Smooth muscle cell (in vitro differentiated cells): Measurements from ENCODE around the gene SLC45A1. TPM values are rescaled to one million over a fixed set of nuclear protein-coding genes. Genes with fewer than 3 reads are reported as not detected.

Experiments
- DNase-seq: peaks from one replicate; lab custom pipeline; 2025; ENCODE audit not compliant: unreplicated experiment; lab: John Stamatoyannopoulos, UW
- H2AFZ ChIP-seq: fragments of 200-600 bp; sonication (generic); 2 replicates; pipeline ENCODE4 v1.6.0; 2016; ENCODE audit warnings: antibody characterized with exemption, low read depth, mild to moderate bottlenecking
- H3F3A ChIP-seq: fragments of 200-600 bp; sonication (generic); 2 replicates; pipeline ENCODE4 v1.6.0; 2017; ENCODE audit warnings: antibody characterized with exemption, low read depth
- H3K27ac ChIP-seq: fragments of 200-600 bp; sonication (generic); 2 replicates; pipeline ENCODE4 v1.5.1; 2016; ENCODE audit warnings: low read depth, mild to moderate bottlenecking
- H3K27me3 ChIP-seq: fragments of 200-600 bp; sonication (generic); 2 replicates; pipeline ENCODE4 v1.6.1; 2016; ENCODE audit warnings: low read depth, mild to moderate bottlenecking
- H3K36me3 ChIP-seq: fragments of 200-600 bp; sonication (generic); 2 replicates; pipeline ENCODE4 v1.5.1; 2016; ENCODE audit warnings: low read depth
- H3K4me1 ChIP-seq: fragments of 200-600 bp; sonication (generic); 2 replicates; pipeline ENCODE4 v1.5.1; 2016; ENCODE audit warnings: low read depth
- H3K4me2 ChIP-seq: fragments of 200-600 bp; sonication (generic); 2 replicates; pipeline ENCODE4 v1.6.0; 2016; ENCODE audit warnings: mild to moderate bottlenecking
- H3K4me3 ChIP-seq: fragments of 200-600 bp; sonication (generic); 2 replicates; pipeline ENCODE4 v1.5.1; 2016; ENCODE audit warnings: mild to moderate bottlenecking
- H3K79me2 ChIP-seq: fragments of 200-600 bp; sonication (generic); 2 replicates; pipeline ENCODE4 v1.6.0; 2016; ENCODE audit warnings: low read depth, mild to moderate bottlenecking
- H3K9ac ChIP-seq: fragments of 200-600 bp; sonication (generic); 2 replicates; pipeline ENCODE4 v1.6.0; 2016; ENCODE audit warnings: low read depth
- H3K9me3 ChIP-seq: fragments of 200-600 bp; sonication (generic); replicated peaks from 2 replicates; pipeline ENCODE4 v1.5.1; 2016; ENCODE audit warnings: low read depth
- H4K20me1 ChIP-seq: fragments of 200-600 bp; sonication (generic); 2 replicates; pipeline ENCODE4 v1.6.0; 2016; ENCODE audit warnings: low read depth
- WGBS: methylation state at CpG from one replicate; pipeline ENCODE4 v1.1.7; 2016; ENCODE audit warnings: low lambda C conversion rate; 5-methylcytosine and 5-hydroxymethylcytosine counted together
- polyA plus RNA-seq: library from polyadenylated mRNA; unstranded; fragments of >200 nt; fragmentation: Nextera tagmentation; extraction: Ambion mirVana; gene quantifications from 2 replicates; pipeline ENCODE4 v1.2.1, GENCODE V29; 2016
- total RNA-seq: library from RNA; depleted of rRNA; stranded (reverse); fragments of >200 nt; gene quantifications from 2 replicates; pipeline ENCODE4 v1.2.3, GENCODE V29; 2014
- TF ChIP-seq, protein P1 (sequence below): fragments of 200-600 bp; sonication (generic); IDR thresholded peaks from 2 replicates; pipeline ENCODE4 v1.5.1; 2017; ENCODE audit warnings: borderline replicate concordance, mild to moderate bottlenecking, antibody characterized with exemption; ENCODE audit not compliant: insufficient read depth, poor library complexity, severe bottlenecking

The SLC45A1 gene
- total and polyA plus RNA-seq, 2 experiments from 2014 or later: 1.7 to 1.8 TPM

GRCh38 chr1:8370046-8370881 is 52.4 kb downstream of the SLC45A1 start:
- Histone ChIP-seq H3K27me3 (no peaks in the 10 kb centered on the region), H3K36me3 (no peaks in the 10 kb centered on the region), H3K9me3 (no peaks in the 10 kb centered on the region), H3K27ac (no peak overlapping the region), H4K20me1 (peaks cover 100% of the 10 kb centered on the region), H2AFZ (no peak overlapping the region), H3K9ac (no peak overlapping the region), H3K4me3 (no peak overlapping the region), H3K4me1 (peaks cover 48% of the 10 kb centered on the region), H3K79me2 (peaks cover 79% of the 10 kb centered on the region), H3F3A (peaks cover 40% of the 10 kb centered on the region), H3K4me2 (no peak overlapping the region)
- DNase-seq: no peak
- 63% methylated on average over 14 of the region's 14 CpGs for WGBS
- TF ChIP-seq, protein P1, sequence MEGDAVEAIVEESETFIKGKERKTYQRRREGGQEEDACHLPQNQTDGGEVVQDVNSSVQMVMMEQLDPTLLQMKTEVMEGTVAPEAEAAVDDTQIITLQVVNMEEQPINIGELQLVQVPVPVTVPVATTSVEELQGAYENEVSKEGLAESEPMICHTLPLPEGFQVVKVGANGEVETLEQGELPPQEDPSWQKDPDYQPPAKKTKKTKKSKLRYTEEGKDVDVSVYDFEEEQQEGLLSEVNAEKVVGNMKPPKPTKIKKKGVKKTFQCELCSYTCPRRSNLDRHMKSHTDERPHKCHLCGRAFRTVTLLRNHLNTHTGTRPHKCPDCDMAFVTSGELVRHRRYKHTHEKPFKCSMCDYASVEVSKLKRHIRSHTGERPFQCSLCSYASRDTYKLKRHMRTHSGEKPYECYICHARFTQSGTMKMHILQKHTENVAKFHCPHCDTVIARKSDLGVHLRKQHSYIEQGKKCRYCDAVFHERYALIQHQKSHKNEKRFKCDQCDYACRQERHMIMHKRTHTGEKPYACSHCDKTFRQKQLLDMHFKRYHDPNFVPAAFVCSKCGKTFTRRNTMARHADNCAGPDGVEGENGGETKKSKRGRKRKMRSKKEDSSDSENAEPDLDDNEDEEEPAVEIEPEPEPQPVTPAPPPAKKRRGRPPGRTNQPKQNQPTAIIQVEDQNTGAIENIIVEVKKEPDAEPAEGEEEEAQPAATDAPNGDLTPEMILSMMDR: no peak

DNA sequence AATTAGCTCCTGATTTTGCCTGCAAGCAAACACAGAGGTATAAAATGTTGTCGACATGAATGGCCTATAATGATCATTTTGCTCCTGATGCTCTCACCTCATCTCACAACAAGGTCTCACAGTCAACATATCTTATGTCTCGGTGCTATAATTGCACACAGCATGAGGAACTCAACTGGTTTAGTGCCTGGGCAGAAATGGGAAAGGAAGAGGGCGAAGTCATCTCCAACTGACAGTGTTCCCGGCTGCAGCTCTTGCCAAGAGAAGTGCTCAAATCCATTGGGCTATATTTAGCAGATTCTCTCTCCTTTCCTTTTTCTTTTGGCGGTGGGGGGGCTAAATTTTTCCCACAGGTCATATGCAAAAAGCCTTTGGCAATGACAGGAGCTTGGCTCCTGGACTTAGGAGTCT is 53.0 kb downstream of the SLC45A1 start:
- Histone ChIP-seq H3F3A (peaks cover 43% of the 10 kb centered on the region), H3K9me3 (no peaks in the 10 kb centered on the region), H3K9ac (no peak overlapping the region), H3K4me1 (peaks cover 48% of the 10 kb centered on the region), H3K4me3 (no peak overlapping the region), H2AFZ (no peak overlapping the region), H3K27me3 (no peaks in the 10 kb centered on the region), H3K79me2 (peaks cover 75% of the 10 kb centered on the region), H3K36me3 (no peaks in the 10 kb centered on the region), H3K4me2 (no peak overlapping the region), H4K20me1 (peaks cover 100% of the 10 kb centered on the region), H3K27ac (no peak overlapping the region)
- no peak for DNase-seq
- 76% methylated on average over 5 of the region's 5 CpGs for WGBS
- TF ChIP-seq, protein P1: no peak

DNA sequence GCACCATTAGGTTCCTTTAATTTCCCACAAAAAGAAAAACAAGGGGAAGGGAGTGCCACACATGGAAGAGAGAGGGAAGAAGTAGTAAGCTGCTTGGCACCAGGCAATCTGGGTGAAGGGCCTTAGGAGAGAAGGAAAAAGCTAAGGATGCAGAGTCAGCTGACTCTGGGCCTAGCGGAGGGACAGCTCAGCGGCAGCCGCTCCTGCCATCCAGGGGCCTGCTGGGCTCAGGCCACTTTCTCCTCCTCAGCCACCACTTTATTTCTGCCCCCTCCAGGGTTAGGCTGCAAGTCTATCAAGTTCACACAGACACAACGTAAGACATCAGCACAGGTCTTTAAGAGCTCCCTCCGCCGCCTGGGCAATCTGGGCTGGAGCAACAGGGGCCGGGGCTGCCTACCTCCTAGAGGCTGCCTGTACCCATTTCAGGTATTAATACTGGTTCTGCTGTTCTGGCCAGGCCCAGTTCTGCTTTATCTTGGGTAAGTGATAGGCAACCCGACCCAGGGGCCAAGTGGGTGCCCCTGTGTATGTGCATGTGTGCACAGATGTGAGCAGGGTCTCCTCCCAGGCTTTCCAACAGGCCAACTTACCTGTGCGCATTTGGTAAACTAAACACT is 53.6 kb downstream of the SLC45A1 start:
- peaks cover 45% of the 10 kb centered on the region for H3F3A ChIP-seq
- TF ChIP-seq, protein P1: no peak
- H4K20me1 ChIP-seq: peaks cover 100% of the 10 kb centered on the region
- peaks cover 75% of the 10 kb centered on the region for H3K79me2 ChIP-seq
- DNase-seq: no peak
- no peaks in the 10 kb centered on the region for H3K27me3 ChIP-seq
- H3K9ac ChIP-seq: no peak overlapping the region
- WGBS: 88% methylated on average over 9 of the region's 9 CpGs
- H2AFZ ChIP-seq: no peak overlapping the region
- no peaks in the 10 kb centered on the region for H3K36me3 ChIP-seq
- H3K4me1 ChIP-seq: peaks cover 48% of the 10 kb centered on the region
- H3K4me3 ChIP-seq: no peak overlapping the region
- H3K9me3 ChIP-seq: no peaks in the 10 kb centered on the region
- no peak overlapping the region for H3K4me2 ChIP-seq
- no peak overlapping the region for H3K27ac ChIP-seq
